ENCODE measurements around the gene CADM2.

The CADM2 gene

GRCh38 chr3:86029590-86029989, 1070.8 kb downstream of the CADM2 start:
- TF ChIP-seq, protein P1, sequence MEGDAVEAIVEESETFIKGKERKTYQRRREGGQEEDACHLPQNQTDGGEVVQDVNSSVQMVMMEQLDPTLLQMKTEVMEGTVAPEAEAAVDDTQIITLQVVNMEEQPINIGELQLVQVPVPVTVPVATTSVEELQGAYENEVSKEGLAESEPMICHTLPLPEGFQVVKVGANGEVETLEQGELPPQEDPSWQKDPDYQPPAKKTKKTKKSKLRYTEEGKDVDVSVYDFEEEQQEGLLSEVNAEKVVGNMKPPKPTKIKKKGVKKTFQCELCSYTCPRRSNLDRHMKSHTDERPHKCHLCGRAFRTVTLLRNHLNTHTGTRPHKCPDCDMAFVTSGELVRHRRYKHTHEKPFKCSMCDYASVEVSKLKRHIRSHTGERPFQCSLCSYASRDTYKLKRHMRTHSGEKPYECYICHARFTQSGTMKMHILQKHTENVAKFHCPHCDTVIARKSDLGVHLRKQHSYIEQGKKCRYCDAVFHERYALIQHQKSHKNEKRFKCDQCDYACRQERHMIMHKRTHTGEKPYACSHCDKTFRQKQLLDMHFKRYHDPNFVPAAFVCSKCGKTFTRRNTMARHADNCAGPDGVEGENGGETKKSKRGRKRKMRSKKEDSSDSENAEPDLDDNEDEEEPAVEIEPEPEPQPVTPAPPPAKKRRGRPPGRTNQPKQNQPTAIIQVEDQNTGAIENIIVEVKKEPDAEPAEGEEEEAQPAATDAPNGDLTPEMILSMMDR (conservative IDR thresholded peaks at IDR 0.05; ENCODE audit: low read depth, low read length) = no peak
- DNase-seq (ENCODE audit: low read depth) = peak; percentile 1
- no peak overlapping the region for H3K4me3 ChIP-seq (ENCODE audit: low read depth, low read length)

DNA sequence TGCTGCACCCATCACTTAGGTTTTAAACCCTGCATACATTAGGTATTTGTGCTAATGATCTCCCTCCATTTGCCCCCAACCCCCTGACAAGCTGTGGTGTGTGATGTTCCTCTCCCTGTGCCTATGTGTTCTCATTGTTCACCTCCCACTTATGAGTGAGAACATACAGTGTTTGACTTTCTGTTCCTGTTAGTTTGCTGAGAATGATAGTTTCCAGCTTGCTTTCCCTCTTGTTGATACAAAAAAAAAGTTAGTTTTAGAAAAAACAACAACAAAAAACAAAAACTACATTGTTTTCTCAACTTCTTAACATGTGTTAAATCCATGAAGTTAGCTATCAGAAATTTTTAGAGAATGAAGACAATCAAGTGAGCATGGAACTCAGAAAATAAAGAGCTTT, 1079.1 kb downstream of the CADM2 start:
- no peak for DNase-seq (ENCODE audit: low read depth)
- H3K4me3 ChIP-seq (ENCODE audit: low read depth, low read length) = no peak overlapping the region
- TF ChIP-seq, protein P1 (conservative IDR thresholded peaks at IDR 0.05; ENCODE audit: low read depth, low read length) = no peak

DNA sequence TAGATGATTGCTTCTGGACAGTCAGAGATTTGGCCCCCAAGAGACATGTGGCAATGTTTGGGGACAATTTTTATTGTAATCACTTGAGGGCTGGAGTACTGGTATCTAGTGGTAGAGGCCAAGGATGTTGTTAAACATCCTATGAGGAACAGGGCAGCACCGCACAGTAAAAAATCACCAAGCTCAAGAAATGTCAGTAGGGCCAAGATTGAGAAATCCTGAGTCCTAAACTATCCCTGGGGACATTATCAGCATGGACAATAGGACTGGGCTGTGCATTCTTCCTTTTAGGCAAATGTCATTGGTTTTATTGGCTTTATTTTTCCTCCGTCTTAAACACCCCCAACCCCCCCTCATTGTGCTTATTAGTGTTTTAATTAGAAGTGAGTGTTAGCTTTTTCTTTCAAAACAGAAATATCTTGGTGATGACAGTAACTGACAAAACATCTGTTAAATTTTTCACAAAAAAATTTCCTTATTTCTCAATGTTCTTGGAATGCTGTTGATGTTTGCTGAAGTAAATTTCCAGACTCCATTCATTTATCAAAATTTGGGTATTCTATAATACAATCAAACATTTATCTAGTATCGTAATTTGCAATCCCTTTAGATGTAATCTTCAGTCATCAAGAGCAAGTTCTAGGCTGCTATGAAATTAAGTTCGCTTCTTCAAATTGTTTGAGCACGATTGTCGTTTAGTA, 1087.8 kb downstream of the CADM2 start:
- TF ChIP-seq, protein P1 (conservative IDR thresholded peaks at IDR 0.05; ENCODE audit: low read depth, low read length) = no peak
- DNase-seq (ENCODE audit: low read depth) = no peak
- no peak overlapping the region for H3K4me3 ChIP-seq (ENCODE audit: low read depth, low read length)

- TF ChIP-seq, protein P1 (conservative IDR thresholded peaks at IDR 0.05; ENCODE audit: low read depth, low read length) = no peak
- DNase-seq (ENCODE audit: low read depth) = no peak
Observed at GRCh38 chr3:86047161-86047560, 1088.4 kb downstream of the CADM2 start.

GRCh38 chr3:86051058-86051457, 1092.3 kb downstream of the CADM2 start:
- no peak overlapping the region for H3K4me3 ChIP-seq (ENCODE audit: low read depth, low read length)
- DNase-seq (ENCODE audit: low read depth) = no peak
- TF ChIP-seq, protein P1 (conservative IDR thresholded peaks at IDR 0.05; ENCODE audit: low read depth, low read length) = no peak

More at GRCh38 chr3:86047161-86047560, 1088.4 kb downstream of the CADM2 start:
- no peak overlapping the region for H3K4me3 ChIP-seq (ENCODE audit: low read depth, low read length)

DNA sequence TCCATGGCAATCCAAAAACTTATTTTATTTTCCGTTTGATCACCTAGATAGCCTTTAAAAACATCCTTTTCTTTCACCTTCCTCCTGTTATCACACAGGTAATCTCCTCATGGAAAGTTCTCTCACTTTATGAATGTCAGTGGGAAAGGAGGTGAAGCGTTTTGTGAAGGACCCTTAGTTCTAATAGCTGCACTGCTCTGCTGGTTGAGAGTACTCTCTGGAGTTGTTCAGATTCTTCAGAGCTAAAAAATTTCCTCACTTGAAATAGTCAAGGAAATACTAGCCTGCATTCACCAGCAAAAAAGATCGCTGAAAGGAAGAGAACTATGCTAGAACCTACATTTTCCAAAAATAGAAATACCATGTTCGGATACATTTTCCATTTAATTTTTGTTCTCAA, 1097.2 kb downstream of the CADM2 start:
- no peak for DNase-seq (ENCODE audit: low read depth)
- TF ChIP-seq, protein P1 (conservative IDR thresholded peaks at IDR 0.05; ENCODE audit: low read depth, low read length) = no peak
- no peak overlapping the region for H3K4me3 ChIP-seq (ENCODE audit: low read depth, low read length)

DNA sequence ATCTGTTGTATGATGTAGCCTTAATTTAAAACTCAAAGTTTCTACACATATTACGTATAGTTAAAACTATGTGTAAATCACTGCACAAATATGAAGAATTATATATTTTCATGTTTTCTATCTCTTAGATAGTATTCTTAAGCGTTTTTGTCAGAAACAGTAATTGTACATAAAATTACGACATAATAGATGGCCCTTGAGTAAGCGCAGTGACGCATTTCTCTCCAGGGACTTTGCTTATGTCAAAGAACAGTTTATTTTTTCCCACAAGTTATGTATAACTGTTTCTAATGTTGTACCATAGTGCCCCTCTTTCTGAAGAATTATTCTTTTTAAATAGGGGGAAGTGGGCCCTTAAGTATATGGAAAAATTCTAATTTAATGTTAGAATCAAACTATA, 1098.2 kb downstream of the CADM2 start:
- DNase-seq (ENCODE audit: low read depth) = no peak
- TF ChIP-seq, protein P1 (conservative IDR thresholded peaks at IDR 0.05; ENCODE audit: low read depth, low read length) = no peak
- no peak overlapping the region for H3K4me3 ChIP-seq (ENCODE audit: low read depth, low read length)

Measured in choroid plexus epithelial cell (primary cell).